ENCODE results near the gene CHST8.

DNA sequence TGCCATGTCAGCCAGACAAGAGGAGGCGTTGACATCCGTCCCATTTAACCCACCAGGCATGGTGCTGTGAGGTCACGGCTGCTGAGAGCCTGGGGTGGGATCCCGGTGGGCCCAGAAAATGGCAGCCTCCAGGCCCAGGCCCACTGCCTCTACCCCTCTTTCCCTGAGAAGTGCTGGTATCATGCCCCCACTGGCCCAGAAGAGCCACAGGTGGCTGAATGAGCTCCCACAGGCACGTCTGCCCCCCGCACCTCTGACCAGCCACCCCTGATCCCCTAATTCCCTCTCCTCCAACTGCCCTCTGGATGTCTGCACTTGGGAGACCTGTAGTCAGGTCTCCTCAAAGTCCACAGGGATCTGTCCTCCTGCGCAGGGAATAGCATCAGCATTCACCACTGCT is 137.6 kb downstream of the CHST8 start:
- TF ChIP-seq, protein P1, sequence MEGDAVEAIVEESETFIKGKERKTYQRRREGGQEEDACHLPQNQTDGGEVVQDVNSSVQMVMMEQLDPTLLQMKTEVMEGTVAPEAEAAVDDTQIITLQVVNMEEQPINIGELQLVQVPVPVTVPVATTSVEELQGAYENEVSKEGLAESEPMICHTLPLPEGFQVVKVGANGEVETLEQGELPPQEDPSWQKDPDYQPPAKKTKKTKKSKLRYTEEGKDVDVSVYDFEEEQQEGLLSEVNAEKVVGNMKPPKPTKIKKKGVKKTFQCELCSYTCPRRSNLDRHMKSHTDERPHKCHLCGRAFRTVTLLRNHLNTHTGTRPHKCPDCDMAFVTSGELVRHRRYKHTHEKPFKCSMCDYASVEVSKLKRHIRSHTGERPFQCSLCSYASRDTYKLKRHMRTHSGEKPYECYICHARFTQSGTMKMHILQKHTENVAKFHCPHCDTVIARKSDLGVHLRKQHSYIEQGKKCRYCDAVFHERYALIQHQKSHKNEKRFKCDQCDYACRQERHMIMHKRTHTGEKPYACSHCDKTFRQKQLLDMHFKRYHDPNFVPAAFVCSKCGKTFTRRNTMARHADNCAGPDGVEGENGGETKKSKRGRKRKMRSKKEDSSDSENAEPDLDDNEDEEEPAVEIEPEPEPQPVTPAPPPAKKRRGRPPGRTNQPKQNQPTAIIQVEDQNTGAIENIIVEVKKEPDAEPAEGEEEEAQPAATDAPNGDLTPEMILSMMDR (IDR thresholded peaks at IDR 0.05) = no peak
- no peak for TF ChIP-seq BHLHE40 (IDR thresholded peaks at IDR 0.05; ENCODE audit: low read depth, low read length)
- TF ChIP-seq RCOR1 (IDR thresholded peaks at IDR 0.05; ENCODE audit: low read depth, low read length) = no peak
- TF ChIP-seq, protein P2, sequence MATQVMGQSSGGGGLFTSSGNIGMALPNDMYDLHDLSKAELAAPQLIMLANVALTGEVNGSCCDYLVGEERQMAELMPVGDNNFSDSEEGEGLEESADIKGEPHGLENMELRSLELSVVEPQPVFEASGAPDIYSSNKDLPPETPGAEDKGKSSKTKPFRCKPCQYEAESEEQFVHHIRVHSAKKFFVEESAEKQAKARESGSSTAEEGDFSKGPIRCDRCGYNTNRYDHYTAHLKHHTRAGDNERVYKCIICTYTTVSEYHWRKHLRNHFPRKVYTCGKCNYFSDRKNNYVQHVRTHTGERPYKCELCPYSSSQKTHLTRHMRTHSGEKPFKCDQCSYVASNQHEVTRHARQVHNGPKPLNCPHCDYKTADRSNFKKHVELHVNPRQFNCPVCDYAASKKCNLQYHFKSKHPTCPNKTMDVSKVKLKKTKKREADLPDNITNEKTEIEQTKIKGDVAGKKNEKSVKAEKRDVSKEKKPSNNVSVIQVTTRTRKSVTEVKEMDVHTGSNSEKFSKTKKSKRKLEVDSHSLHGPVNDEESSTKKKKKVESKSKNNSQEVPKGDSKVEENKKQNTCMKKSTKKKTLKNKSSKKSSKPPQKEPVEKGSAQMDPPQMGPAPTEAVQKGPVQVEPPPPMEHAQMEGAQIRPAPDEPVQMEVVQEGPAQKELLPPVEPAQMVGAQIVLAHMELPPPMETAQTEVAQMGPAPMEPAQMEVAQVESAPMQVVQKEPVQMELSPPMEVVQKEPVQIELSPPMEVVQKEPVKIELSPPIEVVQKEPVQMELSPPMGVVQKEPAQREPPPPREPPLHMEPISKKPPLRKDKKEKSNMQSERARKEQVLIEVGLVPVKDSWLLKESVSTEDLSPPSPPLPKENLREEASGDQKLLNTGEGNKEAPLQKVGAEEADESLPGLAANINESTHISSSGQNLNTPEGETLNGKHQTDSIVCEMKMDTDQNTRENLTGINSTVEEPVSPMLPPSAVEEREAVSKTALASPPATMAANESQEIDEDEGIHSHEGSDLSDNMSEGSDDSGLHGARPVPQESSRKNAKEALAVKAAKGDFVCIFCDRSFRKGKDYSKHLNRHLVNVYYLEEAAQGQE (IDR thresholded peaks at IDR 0.05) = no peak
- TF ChIP-seq POLR2A (IDR thresholded peaks at IDR 0.05; ENCODE audit: low read length) = no peak
- TF ChIP-seq MAZ (IDR thresholded peaks at IDR 0.05; ENCODE audit: borderline replicate concordance, low read depth, low read length) = no peak
- no peak for TF ChIP-seq CEBPB (IDR thresholded peaks at IDR 0.05)
